GM21390 (cell line): ENCODE data around the gene KSR2.
A peak's percentile ranks its signal among the peaks of the same experiment; 100 is the strongest.
"Not testable (repeated sequence)": the region's sequence is repeated elsewhere in the genome, so short reads cannot be mapped to it uniquely, and the experiment has no call there.

ENCODE experiments used
- ATAC-seq: cut with Tn5 transposase; IDR thresholded peaks from one replicate; pipeline ENCODE4 v1.9.1; 2021; ENCODE audit not compliant: unreplicated experiment

The KSR2 gene

DNA sequence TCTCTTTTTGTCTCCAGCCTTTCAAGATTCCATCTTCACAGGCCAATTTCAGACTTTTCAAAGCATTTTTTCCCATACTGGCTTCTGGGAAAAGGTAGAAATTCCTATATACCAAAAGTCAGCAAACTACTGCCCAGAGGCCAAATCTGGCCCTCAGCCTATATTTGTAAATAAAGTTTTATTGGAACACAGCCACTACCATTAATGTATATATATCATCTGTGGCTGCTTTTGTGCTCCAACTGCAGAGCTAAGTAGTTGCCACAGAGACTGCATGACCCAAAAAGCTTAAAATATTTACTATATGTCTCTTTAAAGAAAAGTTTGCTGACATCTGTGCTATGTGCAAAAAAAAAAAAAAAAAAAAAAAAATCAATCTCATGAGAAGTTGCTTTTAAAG, 76.3 kb downstream of the KSR2 start:
- no peak for ATAC-seq

DNA sequence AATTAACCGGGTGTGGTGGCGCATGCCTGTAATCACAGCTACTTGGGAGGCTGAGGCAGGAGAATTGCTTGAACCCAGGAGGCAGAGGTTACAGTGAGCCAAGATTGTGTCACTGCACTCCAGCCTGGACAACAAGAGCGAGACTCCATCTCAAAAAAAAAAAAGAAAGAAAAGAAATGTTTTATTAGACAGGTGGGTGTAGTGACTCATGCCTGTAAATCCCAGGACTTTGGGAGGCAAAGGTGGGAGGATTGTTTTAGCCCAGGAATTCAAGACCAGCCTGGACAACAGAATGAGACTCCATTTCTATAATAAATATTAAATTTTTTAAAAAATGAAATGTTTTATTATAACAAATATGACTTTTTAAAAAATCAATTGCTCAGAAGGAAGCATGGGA, 77.5 kb downstream of the KSR2 start:
- ATAC-seq: not testable (repeated sequence)

DNA sequence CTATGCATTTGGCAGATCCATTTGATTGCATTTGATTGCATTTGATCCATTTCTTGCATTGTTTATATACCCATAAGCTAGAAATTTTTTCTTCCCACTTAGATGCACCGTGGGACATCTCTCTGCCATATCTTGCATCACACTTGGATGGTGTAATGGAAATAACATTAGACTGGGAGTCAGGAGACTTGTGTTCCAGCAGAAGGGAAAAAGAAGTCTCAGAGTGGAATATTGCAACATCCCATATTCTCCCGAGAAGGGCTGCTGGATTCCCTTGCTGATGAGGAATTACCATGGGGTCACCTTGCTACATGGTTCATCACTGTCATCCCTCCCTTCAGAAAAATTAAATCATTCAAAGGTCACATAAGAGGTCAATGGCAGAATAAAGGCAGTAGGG, 78.1 kb downstream of the KSR2 start:
- no peak for ATAC-seq

DNA sequence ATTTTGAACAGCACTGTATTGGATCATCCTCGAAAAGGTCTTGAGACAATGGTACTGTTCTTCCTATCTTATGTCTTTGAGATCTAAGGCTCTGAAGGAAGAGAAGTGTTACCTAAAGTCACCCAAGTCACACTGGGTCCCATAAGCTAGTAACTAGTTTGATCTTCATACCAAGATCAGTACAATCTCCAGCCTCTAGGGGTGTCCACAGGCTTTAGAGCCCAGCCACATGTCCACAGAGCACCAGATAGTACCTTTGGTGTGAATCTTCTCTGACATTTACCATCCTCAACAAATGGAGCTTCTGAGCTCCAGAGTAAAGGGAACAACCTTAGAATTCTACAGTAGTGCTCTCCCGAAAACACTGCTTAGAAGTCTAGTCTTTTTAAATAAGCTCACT, 78.7 kb downstream of the KSR2 start:
- ATAC-seq: no peak

DNA sequence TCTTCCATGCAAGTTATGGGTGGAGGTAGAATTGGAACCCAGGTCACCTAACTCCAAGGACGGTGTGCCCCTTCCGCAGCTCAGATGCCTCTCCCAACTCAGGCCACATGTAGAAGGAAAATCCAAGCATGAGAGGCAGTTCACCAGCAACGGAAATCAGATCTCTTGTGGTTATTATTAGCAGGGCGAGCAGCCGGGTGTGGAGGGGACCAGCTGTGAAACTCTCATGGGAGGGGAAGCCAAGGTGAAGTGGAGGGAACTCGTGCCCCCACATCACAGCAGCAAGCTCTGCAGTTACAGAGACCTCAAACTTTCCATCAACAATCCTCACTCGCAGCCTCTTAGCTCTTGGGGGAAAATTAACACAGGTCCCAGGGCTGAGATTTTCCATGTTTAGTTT, 79.7 kb downstream of the KSR2 start:
- no peak for ATAC-seq

DNA sequence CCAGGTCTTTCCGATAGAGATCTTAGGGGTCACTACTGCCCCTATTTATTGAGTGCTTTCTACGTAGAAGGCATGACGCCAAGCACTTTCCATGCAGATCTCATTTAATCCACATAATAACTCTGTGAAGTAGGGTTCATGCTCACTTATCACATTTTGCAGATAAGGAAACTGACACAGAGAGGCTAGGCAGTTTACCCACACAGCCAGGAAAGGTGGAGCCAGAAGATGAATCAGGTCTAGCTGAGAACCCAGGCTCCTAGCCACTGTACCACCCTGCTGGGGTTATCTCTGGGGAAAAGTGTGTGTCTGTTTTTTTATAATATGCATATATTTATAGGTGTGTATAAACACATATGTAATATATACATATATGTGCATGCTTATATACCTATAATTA, 83.6 kb downstream of the KSR2 start:
- no peak for ATAC-seq

DNA sequence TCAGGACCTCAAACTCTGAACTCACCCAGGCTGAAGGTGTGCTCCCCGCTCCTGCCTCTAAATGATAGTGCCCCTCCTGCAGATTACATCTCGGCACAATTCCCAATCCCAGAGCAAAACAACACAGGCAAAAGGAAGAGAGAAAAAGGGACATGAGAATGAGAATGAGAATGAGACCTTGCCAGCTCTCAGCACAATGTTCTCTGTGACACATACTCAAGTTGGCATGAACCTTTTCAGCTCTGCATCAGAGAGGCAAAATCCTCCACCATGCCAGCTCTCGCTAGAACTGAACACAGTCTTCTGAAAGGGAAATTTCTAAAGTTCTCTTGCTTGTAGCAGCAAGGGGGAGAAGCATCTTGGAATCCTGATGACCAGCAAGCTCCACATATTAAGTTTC, 84.6 kb downstream of the KSR2 start:
- ATAC-seq: no peak

DNA sequence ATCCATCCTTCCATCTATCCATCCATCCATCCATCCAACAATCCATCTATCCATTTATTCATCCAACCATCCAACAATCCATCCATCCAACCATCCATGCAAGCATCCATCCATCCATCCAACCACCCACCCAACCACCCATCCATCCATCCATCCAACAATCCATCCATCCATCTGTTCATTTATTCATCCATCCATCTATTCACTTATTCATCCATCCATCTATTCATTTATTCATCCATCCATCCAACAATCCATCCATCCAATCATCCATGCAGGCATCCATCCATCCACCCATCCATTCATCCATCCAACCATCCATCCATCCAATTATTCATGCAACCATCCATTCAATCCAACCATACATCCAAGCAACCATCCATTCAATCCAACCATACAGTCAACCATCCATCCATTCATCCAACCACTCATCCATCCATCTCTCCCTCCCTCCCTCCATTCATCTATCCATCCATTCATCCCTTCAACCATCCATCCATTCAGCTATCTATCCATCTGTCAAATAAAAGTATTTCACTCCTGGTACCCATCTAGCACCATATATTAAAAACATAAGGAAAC, 86.1 kb downstream of the KSR2 start:
- no peak for ATAC-seq

DNA sequence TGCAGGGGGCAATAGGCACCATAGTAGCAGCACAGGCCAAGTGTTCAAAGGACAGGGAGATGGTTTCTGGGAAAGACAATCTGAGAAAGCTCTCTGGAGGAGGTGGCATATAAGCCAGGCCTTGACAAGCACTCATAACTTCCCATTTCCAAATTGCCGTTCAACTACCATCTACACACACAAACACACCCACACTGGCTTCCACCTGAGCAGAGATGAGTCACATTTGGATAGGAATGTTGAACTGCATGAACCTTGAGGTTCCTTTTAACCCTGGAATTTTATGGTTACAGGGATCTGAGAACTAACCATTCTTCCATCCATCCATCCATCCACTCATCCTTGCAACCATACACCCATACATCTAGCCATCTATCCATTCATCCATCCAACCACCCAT, 86.6 kb downstream of the KSR2 start:
- no peak for ATAC-seq

DNA sequence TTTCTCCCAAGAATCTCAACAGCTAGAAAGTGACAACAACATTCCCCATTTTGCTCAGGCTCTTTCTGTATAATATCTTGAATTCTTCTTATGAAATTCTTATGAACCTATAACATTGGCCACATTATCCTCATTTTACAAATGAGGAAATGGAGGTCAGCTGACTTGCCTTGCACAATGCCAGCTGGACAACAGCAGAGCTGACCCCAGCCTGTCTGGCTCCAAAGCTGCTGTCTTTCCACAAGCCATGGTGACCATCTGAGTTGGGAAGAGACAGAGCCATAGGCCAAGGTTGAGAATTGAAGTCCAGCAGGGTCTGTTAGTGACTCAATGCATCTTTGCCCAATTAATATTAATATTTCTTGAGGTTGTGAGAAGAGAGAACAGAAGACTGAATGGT, 87.3 kb downstream of the KSR2 start:
- ATAC-seq: no peak

DNA sequence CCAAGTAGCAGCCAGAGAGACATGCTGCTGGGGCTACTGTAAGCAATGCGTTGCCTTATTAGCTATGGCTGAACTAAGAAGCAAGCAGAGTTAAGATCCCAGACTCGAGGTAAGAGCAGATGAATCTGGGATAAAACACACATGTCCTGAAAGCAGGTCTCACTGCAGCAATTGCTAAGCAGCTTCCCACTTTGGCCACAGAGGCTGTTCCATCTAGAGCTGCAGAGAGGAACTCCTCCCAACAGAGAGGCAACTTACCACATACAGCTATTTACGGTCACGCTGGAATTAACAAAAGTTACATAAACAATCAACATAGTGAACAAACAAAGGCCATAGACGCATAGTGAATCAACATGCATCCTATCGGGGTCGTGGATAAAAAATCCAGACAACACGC, 90.2 kb downstream of the KSR2 start:
- no peak for ATAC-seq

DNA sequence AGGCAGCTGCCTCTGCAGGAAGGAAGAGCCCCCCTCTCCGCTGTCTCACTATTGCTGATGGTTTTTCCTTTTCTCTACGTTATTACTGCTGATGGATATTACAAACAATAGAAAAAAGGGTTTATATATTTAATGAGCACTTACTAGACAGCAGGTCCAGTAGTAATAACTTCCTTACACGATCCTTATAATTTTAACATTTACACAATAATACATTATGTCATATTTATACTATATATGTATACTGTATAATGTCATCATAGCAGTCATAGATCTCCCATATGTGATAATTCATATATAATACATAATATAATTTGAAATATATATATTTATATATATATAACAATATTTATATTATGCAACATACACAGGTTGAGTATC, 92.4 kb downstream of the KSR2 start:
- ATAC-seq: no peak

DNA sequence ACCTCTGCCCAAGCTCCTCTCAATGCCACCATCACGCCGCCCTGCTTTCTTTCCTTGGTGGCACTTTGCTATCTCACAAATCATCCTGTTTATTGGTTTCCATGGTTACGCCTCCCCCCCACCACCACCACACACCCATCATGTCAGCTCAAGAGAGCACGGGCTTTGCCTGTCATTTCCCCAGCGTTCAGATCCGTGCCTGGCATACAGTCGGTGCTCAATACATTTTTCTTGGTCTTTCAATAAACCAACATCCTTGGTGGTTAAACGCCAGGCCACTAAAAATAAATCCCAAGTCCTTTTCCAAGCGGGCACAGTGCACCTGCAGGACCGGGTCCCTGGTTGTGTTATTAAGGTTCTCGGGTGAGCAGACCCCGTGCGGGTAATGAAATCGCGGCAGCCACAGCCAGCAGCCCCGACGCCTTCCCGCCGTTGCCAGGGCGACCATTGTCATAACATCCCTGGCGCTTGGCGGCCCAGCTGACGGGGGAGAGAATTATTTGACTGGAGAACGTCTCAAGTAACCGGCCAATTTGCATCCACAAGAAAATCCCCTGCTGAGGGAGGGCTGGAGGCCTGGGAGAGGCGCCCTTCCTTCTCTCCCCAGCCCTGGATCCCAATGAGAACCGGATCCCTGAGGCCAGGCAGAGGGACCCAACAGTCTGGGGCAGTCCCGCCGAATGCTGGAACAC, 92.9 kb downstream of the KSR2 start:
- ATAC-seq: no peak

DNA sequence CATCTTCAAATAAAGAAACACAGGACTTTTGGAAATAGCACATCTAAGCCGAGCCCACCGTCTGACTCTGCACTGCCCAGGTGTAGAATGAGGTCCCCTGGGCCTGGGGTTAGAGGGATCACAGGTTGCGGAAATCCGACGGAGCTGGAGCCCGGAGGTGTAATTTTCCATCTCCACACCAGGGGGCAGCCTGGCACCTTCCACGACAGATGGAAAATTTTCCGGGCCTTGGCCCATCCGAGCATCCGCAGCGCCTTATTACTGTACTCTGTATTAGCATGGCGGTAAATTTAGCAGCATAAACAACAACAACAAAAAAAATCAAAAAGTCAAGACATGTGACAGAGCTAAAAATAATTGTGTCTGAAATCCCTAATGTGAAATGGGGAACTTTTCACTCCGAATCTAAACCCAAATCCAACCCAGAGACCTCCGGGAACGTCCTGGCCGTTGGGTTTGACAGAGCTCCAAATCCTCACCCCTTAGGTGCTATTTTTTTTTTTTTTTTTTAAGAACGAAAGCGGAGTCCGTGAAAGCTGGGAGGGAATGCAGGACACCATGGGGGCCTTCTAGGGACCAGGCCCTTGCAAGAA, 93.9 kb downstream of the KSR2 start:
- ATAC-seq: peak; percentile 72

DNA sequence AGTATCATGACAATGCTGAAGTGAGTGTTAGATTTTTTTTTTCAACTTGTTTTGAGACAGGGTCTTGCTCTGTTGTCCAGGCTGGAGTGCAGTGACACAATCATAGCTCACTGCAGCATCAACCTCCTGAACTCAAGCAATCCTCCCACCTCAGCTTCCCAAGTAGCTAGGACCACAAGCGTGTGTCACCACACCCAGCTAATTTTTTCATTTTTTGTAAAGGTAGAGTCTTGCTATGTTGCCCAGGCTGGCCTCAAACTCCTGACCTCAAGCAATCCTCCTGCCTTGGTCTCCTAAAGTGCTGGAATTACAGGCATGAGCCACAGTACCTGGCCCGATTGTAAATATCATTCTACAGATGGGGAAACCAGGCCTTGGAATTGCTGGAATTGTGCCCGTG, 94.6 kb downstream of the KSR2 start:
- ATAC-seq: not testable (repeated sequence)

DNA sequence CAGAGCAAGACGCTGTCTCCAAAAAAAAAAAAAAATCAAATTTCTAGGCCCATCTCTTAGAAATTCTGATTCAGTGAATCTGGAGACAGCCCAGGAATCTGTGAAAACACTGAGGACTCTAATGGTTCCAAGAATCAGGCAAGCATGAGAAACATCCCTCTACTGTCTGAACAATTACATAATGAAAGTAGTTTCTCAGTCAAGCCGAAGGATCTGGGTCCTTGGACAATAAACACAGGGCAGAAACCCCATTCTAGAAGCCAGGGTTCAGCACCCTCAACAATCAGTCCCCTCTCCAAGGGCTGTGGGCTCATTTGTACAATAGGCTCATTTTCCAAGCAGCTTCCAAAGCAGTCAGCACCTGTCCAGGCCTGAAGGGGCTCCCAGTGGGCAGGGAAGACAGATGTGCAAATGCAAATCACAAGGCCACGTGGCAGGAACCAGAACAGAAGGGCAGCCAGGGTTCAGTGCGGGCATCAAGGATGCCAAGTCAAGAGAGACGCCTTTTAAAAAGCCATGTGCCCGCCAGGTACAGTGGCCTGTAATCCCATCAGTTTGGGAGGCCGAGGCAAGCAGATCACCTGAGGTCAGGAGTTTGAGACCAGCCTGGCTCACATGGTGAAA, 96.1 kb downstream of the KSR2 start:
- no peak for ATAC-seq

DNA sequence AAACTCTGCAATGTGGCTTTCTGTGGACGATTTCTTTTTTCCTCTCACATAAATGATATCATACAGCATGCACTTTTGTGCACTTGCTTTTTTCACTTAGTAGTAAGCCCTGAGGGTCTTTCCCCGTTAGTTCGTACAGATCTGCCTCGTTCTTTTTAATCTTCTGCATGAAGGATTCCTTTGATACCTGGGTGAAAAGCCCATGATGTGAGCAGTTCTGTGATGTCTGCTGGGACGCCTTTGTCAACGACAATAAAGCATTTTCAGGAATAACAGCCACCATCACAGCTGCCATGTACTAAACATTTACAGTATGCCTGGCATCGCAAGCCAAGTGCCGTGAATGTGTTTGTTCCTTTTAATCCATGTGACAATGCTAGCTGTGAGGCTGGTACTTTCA, 99.2 kb downstream of the KSR2 start:
- ATAC-seq: no peak

DNA sequence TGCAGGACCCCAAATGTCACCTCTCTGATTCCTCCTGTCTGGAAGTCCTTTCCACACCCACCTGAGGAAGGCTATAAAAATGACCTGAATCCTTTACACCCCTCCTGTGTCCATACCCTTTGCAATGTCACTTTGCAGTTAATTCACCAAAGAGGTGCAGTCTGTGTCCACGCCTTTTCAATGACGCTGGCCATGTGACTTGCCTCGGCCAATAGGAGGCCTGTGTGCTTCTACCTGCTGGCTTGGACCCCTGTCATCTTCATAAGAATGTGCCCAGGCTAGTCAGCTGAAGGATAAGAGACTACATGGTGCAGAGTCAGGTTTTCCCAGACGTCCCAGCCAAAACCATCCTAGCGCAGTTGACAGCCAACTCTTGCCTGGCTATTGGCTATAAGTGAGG, 101.4 kb downstream of the KSR2 start:
- ATAC-seq: no peak

DNA sequence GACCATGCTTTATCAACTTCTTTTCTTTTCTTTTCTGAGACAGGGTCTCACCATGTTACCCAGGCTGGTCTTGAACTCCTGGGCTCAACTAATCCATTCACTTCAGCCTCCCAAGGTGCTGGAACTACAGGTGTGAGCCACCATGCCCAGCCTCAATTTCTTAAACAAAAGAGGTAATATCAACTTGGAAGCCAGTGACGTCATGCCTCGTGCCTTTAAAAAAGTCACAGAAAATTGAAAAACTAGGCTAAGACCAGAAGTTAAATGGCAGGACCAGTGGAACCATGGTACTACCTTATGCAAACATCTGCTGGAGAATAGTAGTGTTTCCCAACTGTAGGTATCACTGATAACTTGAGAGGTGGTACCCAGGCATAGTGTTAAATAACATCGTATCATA, 103.3 kb downstream of the KSR2 start:
- ATAC-seq: no peak

DNA sequence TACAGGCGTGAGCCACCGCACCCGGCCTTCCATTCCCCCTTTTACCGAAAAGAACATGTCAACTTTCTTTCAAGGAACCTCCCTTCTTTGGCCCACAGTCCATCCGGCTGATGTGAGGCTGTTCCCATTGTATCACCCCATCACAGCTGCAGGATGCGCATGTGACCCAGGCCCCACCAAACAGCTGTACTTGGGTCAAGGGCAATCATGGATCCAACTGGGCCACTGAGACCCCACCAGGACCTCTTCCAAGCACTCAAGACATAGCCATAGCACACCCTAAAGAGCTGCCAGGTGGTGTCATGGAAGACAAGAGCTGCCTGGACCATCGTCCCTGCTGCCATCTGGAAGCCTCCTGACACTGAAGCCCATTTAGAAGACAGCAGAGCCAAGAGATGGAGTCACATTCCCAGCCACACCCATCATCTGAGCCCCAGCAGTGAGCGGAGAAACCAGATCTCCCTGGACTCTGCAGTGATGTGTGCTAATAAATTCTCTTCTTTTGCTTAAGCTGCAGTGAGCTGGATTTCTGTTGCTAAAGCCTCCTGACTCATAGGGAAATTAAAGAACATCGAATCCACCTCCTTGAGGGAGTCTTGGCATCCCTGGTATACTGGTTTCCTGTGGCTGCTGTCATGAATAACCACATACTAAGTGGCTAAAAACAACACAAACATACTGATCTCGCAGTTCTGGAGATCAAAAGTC, 105.6 kb downstream of the KSR2 start:
- no peak for ATAC-seq

DNA sequence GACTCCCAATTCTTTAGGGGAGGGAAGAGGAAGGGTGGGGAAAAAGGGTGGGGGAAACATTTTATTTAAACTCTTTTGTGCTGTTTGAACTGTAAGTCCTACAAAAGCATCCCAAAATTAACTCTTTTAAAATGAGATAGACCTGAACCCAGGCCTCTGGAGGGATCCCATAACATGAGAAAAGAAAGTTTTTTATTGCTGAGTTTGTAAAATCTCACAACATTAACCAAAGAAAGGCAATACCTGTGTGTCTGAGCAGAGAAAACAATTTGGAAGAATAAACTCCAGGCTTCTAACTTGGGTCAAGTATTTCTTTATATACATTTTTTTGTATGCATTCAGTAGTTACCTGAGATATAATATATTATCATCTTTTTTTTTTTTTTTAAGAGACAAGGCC, 107.1 kb downstream of the KSR2 start:
- no peak for ATAC-seq

DNA sequence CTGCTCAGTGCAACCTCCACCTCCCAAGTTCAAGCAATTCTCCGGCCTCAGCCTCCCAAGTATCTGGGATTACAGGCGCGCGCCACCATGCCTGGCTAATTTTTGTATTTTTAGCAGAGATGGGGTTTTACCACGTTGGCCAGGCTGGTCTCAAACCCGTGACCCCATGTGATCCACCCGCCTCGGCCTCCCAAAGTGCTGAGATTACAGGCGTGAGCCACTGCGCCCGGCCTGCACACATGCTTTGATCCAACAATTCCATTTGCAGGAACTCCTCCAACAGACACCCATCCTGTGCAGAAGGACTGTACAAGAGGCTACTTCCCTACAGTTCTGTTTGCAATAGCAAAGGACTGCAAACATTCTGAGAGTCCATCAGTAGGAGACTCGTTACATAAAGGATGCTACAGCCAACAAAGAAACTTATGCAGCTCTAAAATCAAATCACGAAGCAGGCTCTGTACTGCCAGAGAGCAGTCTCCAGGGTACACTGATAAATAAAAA, 108.0 kb downstream of the KSR2 start:
- ATAC-seq: not testable (repeated sequence)
